ENCODE measurements around the gene FOXS1. TPM values are rescaled to one million over a fixed set of nuclear protein-coding genes. Genes with fewer than 3 reads are reported as not detected.
A peak's percentile ranks its signal among the peaks of the same experiment; 100 is the strongest.

Gene FOXS1
- total RNA-seq, 1 donor from 2014 or later = not detected

GRCh38 chr20:31826074-31826473 lies 19.3 kb downstream of the FOXS1 start:
- no peak for DNase-seq (ENCODE audit: low read depth, low spot score)
- TF ChIP-seq CTCF (conservative IDR thresholded peaks at IDR 0.05) = no peak
- Mint-ChIP-seq H3K4me1 (peaks cover 4% of the 10 kb centered on the region), H3K27me3 (ENCODE audit: low read depth) (peaks cover 2% of the 10 kb centered on the region), H3K27ac (ENCODE audit: unreplicated experiment) (no peak overlapping the region), H3K36me3 (ENCODE audit: low read depth) (no peaks in the 10 kb centered on the region), H3K4me3 (no peak overlapping the region), H3K9me3 (no peaks in the 10 kb centered on the region)

GRCh38 chr20:31824554-31825313 lies 20.7 kb downstream of the FOXS1 start:
- peaks cover 2% of the 10 kb centered on the region for H3K27me3 Mint-ChIP-seq (ENCODE audit: low read depth)
- TF ChIP-seq CTCF (conservative IDR thresholded peaks at IDR 0.05) = no peak
- no peak for DNase-seq (ENCODE audit: low read depth, low spot score)

GRCh38 chr20:31824125-31824485 lies 21.3 kb downstream of the FOXS1 start:
- no peak overlapping the region for H3K27ac Mint-ChIP-seq (ENCODE audit: unreplicated experiment)
- no peak for DNase-seq (ENCODE audit: low read depth, low spot score)
- H3K4me1 Mint-ChIP-seq = no peaks in the 10 kb centered on the region
- no peak for TF ChIP-seq CTCF (conservative IDR thresholded peaks at IDR 0.05)
- no peaks in the 10 kb centered on the region for H3K9me3 Mint-ChIP-seq
- H3K4me3 Mint-ChIP-seq = no peak overlapping the region
- H3K27me3 Mint-ChIP-seq (ENCODE audit: low read depth) = peaks cover 2% of the 10 kb centered on the region
- no peaks in the 10 kb centered on the region for H3K36me3 Mint-ChIP-seq (ENCODE audit: low read depth)

More at GRCh38 chr20:31824554-31825313, 20.7 kb downstream of the FOXS1 start:
- H3K36me3 Mint-ChIP-seq (ENCODE audit: low read depth) = no peaks in the 10 kb centered on the region
- no peak overlapping the region for H3K27ac Mint-ChIP-seq (ENCODE audit: unreplicated experiment)
- no peaks in the 10 kb centered on the region for H3K9me3 Mint-ChIP-seq
- peaks cover 4% of the 10 kb centered on the region for H3K4me1 Mint-ChIP-seq
- H3K4me3 Mint-ChIP-seq = no peak overlapping the region

GRCh38 chr20:31823360-31824124 lies 21.9 kb downstream of the FOXS1 start:
- no peak for DNase-seq (ENCODE audit: low read depth, low spot score)
- Mint-ChIP-seq H3K27ac (ENCODE audit: unreplicated experiment) (peak overlapping the region; percentile 85), H3K36me3 (ENCODE audit: low read depth) (no peaks in the 10 kb centered on the region), H3K4me1 (no peaks in the 10 kb centered on the region), H3K27me3 (ENCODE audit: low read depth) (peaks cover 2% of the 10 kb centered on the region), H3K4me3 (no peak overlapping the region), H3K9me3 (no peaks in the 10 kb centered on the region)
- TF ChIP-seq CTCF (conservative IDR thresholded peaks at IDR 0.05) = no peak

GRCh38 chr20:31822421-31823330 lies 22.7 kb downstream of the FOXS1 start:
- no peak overlapping the region for H3K4me3 Mint-ChIP-seq
- peak; percentile 98 for DNase-seq (ENCODE audit: low read depth, low spot score)
- no peaks in the 10 kb centered on the region for H3K36me3 Mint-ChIP-seq (ENCODE audit: low read depth)
- H3K4me1 Mint-ChIP-seq = no peaks in the 10 kb centered on the region
- TF ChIP-seq CTCF (conservative IDR thresholded peaks at IDR 0.05) = peak; percentile 100
- no peaks in the 10 kb centered on the region for H3K9me3 Mint-ChIP-seq
- no peak overlapping the region for H3K27ac Mint-ChIP-seq (ENCODE audit: unreplicated experiment)
- H3K27me3 Mint-ChIP-seq (ENCODE audit: low read depth) = peaks cover 2% of the 10 kb centered on the region
